Stimulated activated CD4-positive, alpha-beta T cell treated with anti-CD3 and anti-CD28 coated beads, Interleukin-4, amount 100 ng/mL, for 1 hour (primary cell): Measurements from ENCODE around the gene SPNS2.

Experiments
- DNase-seq: peaks from one replicate; pipeline ENCODE4 v3.0.0-alpha.2; 2020

SPNS2 gene

GRCh38 chr17:4522661-4523060 is 24.0 kb downstream of the SPNS2 start:
- no peak for DNase-seq

GRCh38 chr17:4523946-4524345 is 25.3 kb downstream of the SPNS2 start:
- no peak for DNase-seq

DNA sequence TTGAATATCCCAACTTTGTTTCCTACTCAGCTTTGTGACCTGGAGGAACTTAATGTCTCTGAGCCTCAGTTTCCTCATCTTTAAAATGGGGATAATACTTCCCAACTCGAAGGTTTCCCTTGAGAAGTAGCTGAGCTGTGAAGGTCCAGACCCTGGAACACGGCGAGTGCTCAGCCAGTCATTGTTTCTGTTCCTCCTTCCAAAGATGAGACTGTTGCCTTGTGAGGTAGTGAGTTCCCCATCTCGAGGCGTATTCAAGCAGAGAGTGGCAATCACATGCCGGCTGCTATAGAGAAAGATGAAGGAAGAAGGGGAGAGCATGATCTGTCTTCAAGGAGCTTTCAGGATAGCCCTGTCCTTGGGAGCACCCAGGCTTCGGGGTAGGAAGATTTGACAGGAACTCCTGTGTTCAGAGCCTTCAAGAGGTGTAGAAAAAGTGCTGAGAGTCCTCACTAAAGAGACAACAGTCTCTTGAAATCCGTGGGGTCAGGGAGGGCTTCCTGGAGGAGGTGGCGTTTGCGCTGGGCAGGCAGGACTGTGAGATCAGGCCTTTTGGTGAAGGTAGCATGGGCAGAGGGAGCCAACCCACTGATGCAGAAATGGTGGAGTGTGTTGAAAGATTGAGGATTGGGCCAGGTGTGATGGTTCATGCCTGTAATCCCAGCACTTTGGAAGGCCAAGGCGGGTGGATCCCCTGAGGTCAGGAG is 27.2 kb downstream of the SPNS2 start:
- no peak for DNase-seq

- DNase-seq: no peak
These were observed 28.5 kb downstream of the SPNS2 start for GRCh38 chr17:4527134-4527533.

GRCh38 chr17:4527566-4528125 is 29.0 kb downstream of the SPNS2 start:
- no peak for DNase-seq

GRCh38 chr17:4529533-4530152 is 31.0 kb downstream of the SPNS2 start:
- DNase-seq: no peak

DNA sequence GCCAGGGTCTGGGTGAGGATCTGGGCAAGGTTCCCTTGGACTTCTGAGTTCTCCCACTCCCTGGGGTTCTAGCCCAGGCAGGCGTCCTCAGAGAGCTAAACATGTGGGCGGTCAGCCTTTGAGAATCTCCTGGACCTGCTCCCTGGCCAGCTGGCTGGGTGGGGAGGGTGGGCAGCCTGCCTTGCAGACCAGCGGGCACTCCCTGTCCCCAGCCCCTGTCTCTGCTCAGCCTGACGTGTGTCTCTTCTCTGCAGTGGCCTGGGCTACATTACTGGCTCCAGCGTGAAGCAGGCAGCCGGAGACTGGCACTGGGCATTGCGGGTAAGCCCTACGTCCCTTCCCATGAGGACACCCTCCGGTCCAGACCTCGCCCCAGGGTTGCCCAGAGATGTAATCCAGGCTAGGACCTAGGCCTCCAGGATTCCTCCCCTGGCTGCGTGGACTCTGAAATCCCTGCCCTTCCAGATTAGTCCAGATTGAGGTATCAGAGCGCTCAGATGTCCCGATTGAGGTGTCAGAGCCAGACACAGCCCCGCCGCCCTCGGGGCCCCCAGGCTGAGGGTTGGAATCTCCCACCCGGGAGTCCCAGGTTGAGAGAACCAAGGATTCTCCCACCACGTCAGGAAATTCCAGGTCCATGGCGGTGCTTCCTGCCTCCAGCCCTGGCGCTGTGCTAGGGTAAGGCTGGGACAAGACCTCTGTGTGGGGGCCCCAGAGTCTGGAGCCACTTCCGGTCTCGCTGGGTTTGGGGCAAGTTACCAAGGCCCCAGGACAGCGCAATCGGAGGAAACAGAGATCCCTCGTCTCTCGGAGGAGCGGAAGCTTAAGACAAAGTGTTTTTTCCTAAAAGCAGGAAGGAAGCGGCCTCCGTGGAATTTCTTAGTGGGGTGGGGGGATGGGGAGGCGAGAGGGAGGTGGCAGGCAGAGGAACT is 32.4 kb downstream of the SPNS2 start:
- no peak for DNase-seq

GRCh38 chr17:4531988-4532736 is 33.5 kb downstream of the SPNS2 start:
- no peak for DNase-seq

DNA sequence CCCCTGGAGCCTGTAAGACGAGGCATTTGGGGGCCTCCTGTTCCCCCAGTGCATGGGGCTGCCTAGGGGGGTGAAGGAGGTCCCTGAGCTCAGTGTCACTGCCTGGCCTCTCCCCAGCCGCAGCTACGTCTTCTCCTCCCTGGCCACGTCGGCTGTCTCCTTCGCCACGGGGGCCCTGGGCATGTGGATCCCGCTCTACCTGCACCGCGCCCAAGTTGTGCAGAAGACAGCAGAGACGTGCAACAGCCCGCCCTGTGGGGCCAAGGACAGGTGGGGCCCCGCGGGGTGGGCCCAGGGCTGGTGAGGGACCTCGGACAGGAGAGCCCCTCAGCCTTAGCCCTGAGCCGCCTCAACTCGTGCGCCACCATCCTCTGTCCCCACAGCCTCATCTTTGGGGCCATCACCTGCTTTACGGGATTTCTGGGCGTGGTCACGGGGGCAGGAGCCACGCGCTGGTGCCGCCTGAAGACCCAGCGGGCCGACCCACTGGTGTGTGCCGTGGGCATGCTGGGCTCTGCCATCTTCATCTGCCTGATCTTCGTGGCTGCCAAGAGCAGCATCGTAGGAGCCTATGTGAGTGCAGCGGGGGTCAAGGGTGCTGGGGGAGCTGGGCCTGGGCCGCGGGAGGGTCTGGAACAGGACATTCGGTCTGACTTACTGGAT is 34.3 kb downstream of the SPNS2 start:
- DNase-seq: no peak

DNA sequence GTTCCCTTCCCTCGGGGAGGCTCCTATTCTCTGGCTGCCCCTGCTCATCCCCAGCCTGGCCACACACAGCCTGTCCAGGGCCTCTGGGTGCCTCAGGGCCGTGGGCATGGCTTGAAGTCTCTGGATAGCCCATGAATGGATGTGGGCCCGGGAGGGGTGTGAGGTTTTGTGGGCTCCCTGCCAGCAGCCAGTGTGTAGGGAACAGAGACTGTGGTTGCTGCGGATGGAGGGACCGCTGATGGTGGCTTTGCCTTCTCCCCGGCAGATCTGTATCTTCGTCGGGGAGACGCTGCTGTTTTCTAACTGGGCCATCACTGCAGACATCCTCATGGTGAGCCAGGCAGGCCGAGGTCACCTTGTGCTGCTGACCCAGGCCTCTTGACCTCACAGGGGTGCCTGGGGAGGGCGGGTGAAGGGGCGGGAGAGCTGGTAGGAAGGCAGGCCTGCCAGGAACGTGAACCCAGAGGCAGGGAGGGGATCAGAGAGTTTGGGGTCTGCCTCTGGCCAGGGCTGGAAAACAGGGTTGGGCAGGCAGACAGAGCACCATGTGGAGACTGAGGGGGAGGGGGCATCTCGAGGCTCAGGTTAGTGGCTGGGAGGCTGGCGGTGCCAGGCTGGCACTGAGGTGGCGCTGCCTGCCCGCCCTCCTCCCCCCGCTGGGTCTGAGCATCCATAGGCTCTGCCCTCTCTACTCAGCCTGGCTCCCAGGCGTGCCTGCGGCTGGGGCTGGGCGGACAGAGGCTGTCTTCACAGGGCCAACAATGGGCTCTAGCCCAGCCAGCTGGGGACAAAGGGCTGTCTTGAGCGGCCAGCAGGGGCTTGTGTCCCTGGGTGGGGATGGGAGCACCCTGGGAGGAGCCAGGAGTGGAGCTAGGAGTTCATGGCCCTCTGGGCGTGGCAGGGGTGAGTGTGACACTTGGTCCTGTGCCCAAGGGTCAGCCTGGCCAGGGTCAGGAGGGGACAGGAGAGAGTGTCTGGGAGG is 35.1 kb downstream of the SPNS2 start:
- no peak for DNase-seq

DNA sequence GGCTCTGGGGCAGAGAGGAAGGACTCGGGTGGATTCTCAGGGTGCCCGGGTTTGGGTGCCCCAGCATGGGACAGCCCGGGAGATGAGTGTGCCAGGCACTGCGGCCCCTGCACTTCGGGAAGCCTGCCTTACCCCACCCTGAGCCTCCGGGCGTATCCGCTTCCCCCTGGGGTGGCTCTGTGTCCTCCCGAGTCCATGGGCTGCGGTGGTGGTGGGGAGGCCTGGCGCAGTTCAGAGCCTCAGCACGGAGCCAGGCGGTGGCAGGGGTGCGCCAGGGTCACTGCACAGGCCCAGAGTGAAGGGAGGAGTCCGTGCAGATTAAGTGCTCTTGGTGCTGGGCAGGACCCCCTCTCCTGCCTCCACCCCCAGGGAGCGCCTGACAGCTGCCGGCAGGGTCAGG is 35.8 kb downstream of the SPNS2 start:
- DNase-seq: no peak

DNA sequence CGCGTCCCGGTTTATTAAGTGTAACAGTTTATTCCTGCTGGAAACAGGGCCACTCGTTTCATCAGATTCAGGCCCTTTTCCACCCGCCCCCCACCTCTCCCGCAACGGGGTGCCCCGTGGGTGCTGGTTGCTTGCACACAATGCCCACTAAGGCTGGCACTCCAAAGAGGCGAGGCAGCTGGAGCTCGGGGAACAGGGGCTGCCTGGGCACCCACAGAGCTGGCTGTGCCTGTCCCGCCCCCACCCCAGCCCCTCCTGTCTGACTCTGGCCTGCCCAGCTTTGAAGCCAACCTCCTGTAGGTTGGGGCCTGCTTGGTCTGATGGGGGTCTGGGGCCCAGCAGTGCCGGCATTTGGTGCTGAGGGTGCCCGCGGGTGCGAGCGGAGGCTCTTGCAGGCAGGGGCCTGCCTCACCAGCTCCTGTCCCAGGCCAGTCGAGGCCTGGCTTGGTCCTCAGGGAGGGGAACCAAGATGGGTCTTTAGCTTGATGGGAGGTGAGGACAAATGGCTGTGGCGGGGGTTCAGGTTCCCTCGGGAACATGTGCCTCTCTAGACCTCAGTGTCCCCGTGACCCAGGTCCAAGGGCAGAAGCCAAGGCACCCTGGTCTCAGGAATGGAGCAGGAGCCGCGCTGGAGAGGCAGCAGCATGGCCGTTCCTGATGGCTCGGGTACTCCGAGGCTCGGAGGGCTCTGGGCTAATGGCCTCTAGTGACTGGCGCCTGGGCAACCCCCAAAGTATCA is 36.4 kb downstream of the SPNS2 start:
- DNase-seq: no peak

DNA sequence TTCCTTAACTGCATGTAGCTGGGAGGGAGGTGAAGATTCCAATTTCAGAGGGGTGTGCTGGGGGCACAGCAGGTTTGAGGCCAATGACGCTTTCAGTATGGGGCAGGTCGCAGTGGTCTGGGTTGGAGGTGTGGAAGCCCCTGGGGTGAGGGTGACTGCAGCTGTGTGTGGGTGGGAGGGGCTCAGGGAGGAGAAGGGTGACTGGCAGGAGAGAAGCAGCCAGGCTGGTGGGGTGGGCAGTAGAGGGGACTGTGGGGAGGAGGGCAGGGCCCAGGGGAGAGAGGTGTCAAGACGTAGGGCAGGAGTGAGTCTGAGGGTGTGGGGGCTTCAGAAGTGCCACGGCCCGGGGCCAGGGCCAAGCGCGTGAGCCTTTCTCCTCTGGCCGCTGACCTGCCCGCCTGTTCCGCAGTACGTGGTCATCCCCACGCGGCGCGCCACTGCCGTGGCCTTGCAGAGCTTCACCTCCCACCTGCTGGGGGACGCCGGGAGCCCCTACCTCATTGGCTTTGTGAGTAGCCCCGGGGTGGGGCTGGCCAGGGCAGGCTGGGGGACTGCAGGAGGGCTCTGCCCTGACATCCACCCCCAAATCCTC is 37.1 kb downstream of the SPNS2 start:
- no peak for DNase-seq

- DNase-seq: no peak
These were observed 37.6 kb downstream of the SPNS2 start for GRCh38 chr17:4536259-4536741.

GRCh38 chr17:4536742-4537411 is 38.2 kb downstream of the SPNS2 start:
- DNase-seq: no peak

DNA sequence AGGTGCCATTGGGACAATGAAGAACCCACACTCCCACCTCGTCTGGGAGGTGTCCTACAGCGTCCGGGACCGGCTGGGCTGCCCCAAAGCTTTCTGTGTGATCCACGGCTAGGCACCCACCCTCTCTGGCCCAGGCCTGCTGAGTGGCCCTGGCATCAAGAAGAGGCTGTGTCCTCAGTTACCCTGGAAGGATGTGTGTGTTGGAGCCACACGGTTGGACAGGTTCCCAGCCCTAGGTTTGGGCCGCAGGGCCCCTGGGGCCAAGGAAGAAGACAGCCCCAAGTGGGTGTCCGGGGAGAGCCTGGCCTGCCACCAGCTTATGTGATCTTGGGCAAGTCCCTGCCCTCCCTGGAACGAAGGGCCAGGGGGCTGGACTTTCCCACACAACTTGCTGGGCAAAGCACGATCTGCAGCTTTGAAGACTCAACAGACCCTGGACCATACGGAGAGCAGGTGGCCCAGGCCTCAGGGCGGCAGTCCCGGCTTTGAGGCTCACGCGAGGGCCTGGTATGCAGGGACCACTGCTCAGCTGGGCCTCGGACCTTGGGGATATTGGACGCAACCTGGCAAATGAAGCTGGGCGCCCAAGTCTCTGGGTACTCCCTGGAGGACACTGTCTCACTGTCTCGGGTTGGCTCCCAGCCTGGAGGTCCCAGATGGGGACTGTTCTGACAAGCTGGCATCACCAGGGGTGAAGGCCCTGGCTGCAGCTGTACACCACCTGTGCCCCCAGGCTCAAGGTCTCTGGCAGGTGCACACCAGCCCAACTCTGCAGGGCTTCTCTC is 39.0 kb downstream of the SPNS2 start:
- no peak for DNase-seq

- no peak for DNase-seq
These were observed 39.7 kb downstream of the SPNS2 start for GRCh38 chr17:4538236-4539002.
